ENCODE results near the gene A3GALT2.

- TF ChIP-seq CTCF (IDR thresholded peaks at IDR 0.05; ENCODE audit: low read length) (no peak), EZH2 (IDR thresholded peaks at IDR 0.05; ENCODE audit: borderline replicate concordance, low read length) (no peak)
Observed at GRCh38 chr1:33306653-33307493, 14.0 kb downstream of the A3GALT2 start.

Data from OCI-LY1 (cell line).